WERI-Rb-1 (cell line): ENCODE results near the gene RPIA.
"Not testable (repeated sequence)": the region's sequence is repeated elsewhere in the genome, so short reads cannot be mapped to it uniquely, and the experiment has no call there.

Source experiments
- DNase-seq: peaks from one replicate; pipeline ENCODE4 v3.0.0-alpha.2; 2020
- H3K27ac ChIP-seq: fragments of 250-450 bp; sonication (Bioruptor Pico); 2 replicates; pipeline ENCODE4 v1.5.1; 2020; ENCODE audit warnings: mild to moderate bottlenecking, moderate library complexity
- H3K27me3 ChIP-seq: fragments of 250-450 bp; sonication (Bioruptor Pico); 2 replicates; pipeline ENCODE4 v1.5.1; 2021; ENCODE audit warnings: mild to moderate bottlenecking, low read depth, moderate library complexity; ENCODE audit not compliant: insufficient read depth, severe bottlenecking
- H3K36me3 ChIP-seq: fragments of 250-450 bp; sonication (Bioruptor Pico); 2 replicates; pipeline ENCODE4 v1.5.1; 2020; ENCODE audit warnings: mild to moderate bottlenecking, moderate library complexity
- H3K4me3 ChIP-seq: 2 replicates; pipeline ENCODE4 v1.5.1; 2011; ENCODE audit warnings: low read depth, mild to moderate bottlenecking, control low read depth, low read length
- H3K9me3 ChIP-seq: fragments of 250-450 bp; sonication (Bioruptor Pico); 2 replicates; pipeline ENCODE4 v1.5.1; 2021; ENCODE audit warnings: mild to moderate bottlenecking, moderate library complexity; ENCODE audit not compliant: severe bottlenecking
- TF ChIP-seq, protein P1 (sequence below): IDR thresholded peaks from 2 replicates; pipeline ENCODE4 v1.5.1; 2011; ENCODE audit warnings: low read depth, mild to moderate bottlenecking, control low read depth, inconsistent platforms, low read length

The RPIA gene

GRCh38 chr2:88751768-88752167 is 60.3 kb downstream of the RPIA start:
- Histone ChIP-seq H3K27ac (no peak overlapping the region), H3K27me3 (no peaks in the 10 kb centered on the region), H3K36me3 (no peaks in the 10 kb centered on the region; the same call in 1 of the 2 replicates), H3K9me3 (no peaks in the 10 kb centered on the region), H3K4me3 (no peak overlapping the region)
- no peak for DNase-seq
- TF ChIP-seq, protein P1, sequence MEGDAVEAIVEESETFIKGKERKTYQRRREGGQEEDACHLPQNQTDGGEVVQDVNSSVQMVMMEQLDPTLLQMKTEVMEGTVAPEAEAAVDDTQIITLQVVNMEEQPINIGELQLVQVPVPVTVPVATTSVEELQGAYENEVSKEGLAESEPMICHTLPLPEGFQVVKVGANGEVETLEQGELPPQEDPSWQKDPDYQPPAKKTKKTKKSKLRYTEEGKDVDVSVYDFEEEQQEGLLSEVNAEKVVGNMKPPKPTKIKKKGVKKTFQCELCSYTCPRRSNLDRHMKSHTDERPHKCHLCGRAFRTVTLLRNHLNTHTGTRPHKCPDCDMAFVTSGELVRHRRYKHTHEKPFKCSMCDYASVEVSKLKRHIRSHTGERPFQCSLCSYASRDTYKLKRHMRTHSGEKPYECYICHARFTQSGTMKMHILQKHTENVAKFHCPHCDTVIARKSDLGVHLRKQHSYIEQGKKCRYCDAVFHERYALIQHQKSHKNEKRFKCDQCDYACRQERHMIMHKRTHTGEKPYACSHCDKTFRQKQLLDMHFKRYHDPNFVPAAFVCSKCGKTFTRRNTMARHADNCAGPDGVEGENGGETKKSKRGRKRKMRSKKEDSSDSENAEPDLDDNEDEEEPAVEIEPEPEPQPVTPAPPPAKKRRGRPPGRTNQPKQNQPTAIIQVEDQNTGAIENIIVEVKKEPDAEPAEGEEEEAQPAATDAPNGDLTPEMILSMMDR: no peak

DNA sequence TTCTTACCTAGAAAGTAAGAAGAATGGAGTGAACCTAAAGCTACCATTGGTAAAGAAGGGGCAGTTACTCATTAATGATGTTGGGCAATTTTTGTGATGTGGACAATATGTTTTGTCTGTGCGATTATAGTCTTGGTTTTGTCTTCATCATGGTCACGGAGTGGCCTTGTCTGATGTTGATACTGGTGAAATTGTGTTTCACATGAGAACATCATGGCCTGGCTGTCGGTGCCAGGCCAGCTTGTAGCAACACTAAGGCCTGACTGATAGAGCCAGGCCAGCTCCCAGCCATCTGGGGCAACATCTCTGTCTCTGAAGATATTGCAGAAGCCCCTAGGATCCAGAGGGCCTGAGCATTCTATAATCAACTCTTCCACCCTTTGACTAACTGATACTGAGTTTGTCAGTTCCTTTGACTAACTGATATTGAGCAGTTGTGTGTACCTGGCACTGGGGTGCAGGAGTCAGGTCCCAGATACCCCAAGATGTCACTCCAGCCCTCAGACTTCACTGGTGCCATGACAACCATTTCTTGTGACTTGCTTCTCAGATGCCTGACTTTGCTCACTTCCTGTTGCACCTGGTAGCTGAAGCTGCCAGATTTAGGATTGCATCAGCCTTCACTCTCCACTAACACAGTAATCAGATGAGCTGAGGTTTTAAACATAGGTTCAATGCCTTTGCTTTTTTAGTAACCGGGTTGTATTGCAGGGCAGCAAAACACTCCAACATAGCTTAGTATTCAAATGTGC is 62.5 kb downstream of the RPIA start:
- Histone ChIP-seq H3K36me3 (no peaks in the 10 kb centered on the region; the same call in 1 of the 2 replicates), H3K9me3 (peaks cover 3% of the 10 kb centered on the region), H3K27me3 (no peaks in the 10 kb centered on the region), H3K4me3 (no peak overlapping the region), H3K27ac (no peak overlapping the region)
- TF ChIP-seq, protein P1: no peak
- no peak for DNase-seq

- Histone ChIP-seq H3K4me3 (no peak overlapping the region), H3K27me3 (no peaks in the 10 kb centered on the region), H3K27ac (no peak overlapping the region), H3K9me3 (peaks cover 3% of the 10 kb centered on the region), H3K36me3 (no peaks in the 10 kb centered on the region; the same call in 1 of the 2 replicates)
- TF ChIP-seq, protein P1: no peak
- no peak for DNase-seq
These were observed 63.3 kb downstream of the RPIA start for GRCh38 chr2:88754585-88755320.

GRCh38 chr2:88755836-88756235 is 64.4 kb downstream of the RPIA start:
- Histone ChIP-seq H3K4me3 (no peak overlapping the region), H3K27ac (no peak overlapping the region), H3K36me3 (no peaks in the 10 kb centered on the region; the same call in 1 of the 2 replicates), H3K9me3 (peaks cover 3% of the 10 kb centered on the region), H3K27me3 (no peaks in the 10 kb centered on the region)
- TF ChIP-seq, protein P1: no peak
- no peak for DNase-seq

- Histone ChIP-seq H3K9me3 (peaks cover 3% of the 10 kb centered on the region), H3K27ac (no peak overlapping the region), H3K4me3 (no peak overlapping the region), H3K27me3 (no peaks in the 10 kb centered on the region), H3K36me3 (no peaks in the 10 kb centered on the region; the same call in 1 of the 2 replicates)
- no peak for DNase-seq
- TF ChIP-seq, protein P1: no peak
These were observed 65.6 kb downstream of the RPIA start for GRCh38 chr2:88757025-88757424.

DNA sequence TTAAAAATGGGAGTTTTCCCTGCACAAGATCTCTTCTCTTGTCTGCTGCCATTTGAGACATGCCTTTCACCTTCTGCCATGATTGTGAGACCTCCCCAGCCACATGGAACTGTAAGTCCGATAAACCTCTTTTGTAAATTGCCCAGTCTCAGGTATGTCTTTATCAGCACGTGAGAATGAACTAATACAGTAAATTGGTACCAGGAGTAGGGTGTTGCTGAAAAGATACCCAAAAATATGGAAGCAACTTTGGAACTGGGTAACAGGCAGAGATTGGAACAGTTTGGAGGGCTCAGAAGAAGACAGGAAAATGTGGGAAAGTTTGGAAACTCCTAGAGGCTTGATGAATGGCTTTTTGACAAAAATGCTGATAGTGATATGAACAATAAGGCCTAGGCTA is 67.2 kb downstream of the RPIA start:
- H3K36me3 ChIP-seq, H3K4me3 ChIP-seq, H3K27me3 ChIP-seq, H3K9me3 ChIP-seq, H3K27ac ChIP-seq, DNase-seq: not testable (repeated sequence)
